Hepatocyte (in vitro differentiated cells): ENCODE measurements around the gene IDH1. TPM values are rescaled to one million over a fixed set of nuclear protein-coding genes. Genes with fewer than 3 reads are reported as not detected.
A peak's percentile ranks its signal among the peaks of the same experiment; 100 is the strongest.

ENCODE experiments used
- DNase-seq: peaks from one replicate; pipeline ENCODE4 v3.0.0-alpha.2; 2016; ENCODE audit warnings: low spot score
- H2AFZ ChIP-seq: fragments of 200-600 bp; sonication (generic); 2 replicates; pipeline ENCODE4 v1.6.0; 2016; ENCODE audit warnings: antibody characterized with exemption, mild to moderate bottlenecking
- H3K27ac ChIP-seq: fragments of 200-600 bp; sonication (generic); 2 replicates; pipeline ENCODE4 v1.5.1; 2016; ENCODE audit warnings: mild to moderate bottlenecking
- H3K27me3 ChIP-seq: fragments of 200-600 bp; sonication (generic); 2 replicates; pipeline ENCODE4 v1.6.1; 2016
- H3K36me3 ChIP-seq: fragments of 200-600 bp; sonication (generic); replicated peaks from 2 replicates; pipeline ENCODE4 v1.5.1; 2016; ENCODE audit warnings: low read depth; ENCODE audit not compliant: insufficient read depth
- H3K4me1 ChIP-seq: fragments of 200-600 bp; sonication (generic); 2 replicates; pipeline ENCODE4 v1.5.1; 2016; ENCODE audit warnings: mild to moderate bottlenecking, moderate library complexity; ENCODE audit not compliant: insufficient read depth
- H3K4me2 ChIP-seq: fragments of 200-600 bp; sonication (generic); 2 replicates; pipeline ENCODE4 v1.6.0; 2016
- H3K4me3 ChIP-seq: fragments of 200-600 bp; sonication (generic); 2 replicates; pipeline ENCODE4 v1.5.1; 2016; ENCODE audit warnings: mild to moderate bottlenecking
- H3K79me2 ChIP-seq: fragments of 200-600 bp; sonication (generic); 2 replicates; pipeline ENCODE4 v1.6.0; 2017; ENCODE audit warnings: mild to moderate bottlenecking
- H3K9me2 ChIP-seq: fragments of 200-600 bp; sonication (generic); replicated peaks from 2 replicates; pipeline ENCODE4 v1.6.0; 2017; ENCODE audit warnings: mild to moderate bottlenecking; ENCODE audit not compliant: insufficient read depth
- H3K9me3 ChIP-seq: fragments of 200-600 bp; sonication (generic); 2 replicates; pipeline ENCODE4 v1.5.1; 2016; ENCODE audit warnings: low read depth, mild to moderate bottlenecking
- H4K20me1 ChIP-seq: fragments of 200-600 bp; sonication (generic); 2 replicates; pipeline ENCODE4 v1.6.0; 2016; ENCODE audit warnings: mild to moderate bottlenecking; ENCODE audit not compliant: insufficient read depth, poor library complexity, severe bottlenecking
- EZH2 ChIP-seq: fragments of 200-600 bp; sonication (generic); IDR thresholded peaks from 2 replicates; pipeline ENCODE4 v1.6.1; 2016; ENCODE audit warnings: antibody characterized with exemption, mild to moderate bottlenecking, borderline replicate concordance
- EZH2phosphoT487 ChIP-seq: fragments of 200-600 bp; sonication (generic); IDR thresholded peaks from one replicate; pipeline ENCODE4 v1.6.1; 2018; ENCODE audit warnings: antibody characterized with exemption, mild to moderate bottlenecking, low read depth, moderate library complexity; ENCODE audit not compliant: unreplicated experiment, severe bottlenecking
- WGBS: methylation state at CpG from one replicate; pipeline ENCODE4 v1.1.6; 2016; ENCODE audit warnings: low lambda C conversion rate; ENCODE audit errors: missing lambda C conversion rate; 5-methylcytosine and 5-hydroxymethylcytosine counted together
- polyA plus RNA-seq: library from polyadenylated mRNA; unstranded; fragments of >200 nt; fragmentation: Nextera tagmentation; extraction: Ambion mirVana; gene quantifications from 2 replicates; pipeline ENCODE4 v1.2.1, GENCODE V29; 2016
- total RNA-seq: library from RNA; depleted of rRNA; stranded (reverse); fragments of >200 nt; gene quantifications from 2 replicates; pipeline ENCODE4 v1.2.3, GENCODE V29; 2014
- TF ChIP-seq, protein P1 (sequence below): fragments of 200-600 bp; sonication (generic); IDR thresholded peaks from 2 replicates; pipeline ENCODE4 v1.5.1; 2016; ENCODE audit warnings: antibody characterized with exemption, mild to moderate bottlenecking; ENCODE audit not compliant: poor library complexity

Gene IDH1
- total and polyA plus RNA-seq, 2 experiments from 2014 or later, result 263 to 411 TPM

DNA sequence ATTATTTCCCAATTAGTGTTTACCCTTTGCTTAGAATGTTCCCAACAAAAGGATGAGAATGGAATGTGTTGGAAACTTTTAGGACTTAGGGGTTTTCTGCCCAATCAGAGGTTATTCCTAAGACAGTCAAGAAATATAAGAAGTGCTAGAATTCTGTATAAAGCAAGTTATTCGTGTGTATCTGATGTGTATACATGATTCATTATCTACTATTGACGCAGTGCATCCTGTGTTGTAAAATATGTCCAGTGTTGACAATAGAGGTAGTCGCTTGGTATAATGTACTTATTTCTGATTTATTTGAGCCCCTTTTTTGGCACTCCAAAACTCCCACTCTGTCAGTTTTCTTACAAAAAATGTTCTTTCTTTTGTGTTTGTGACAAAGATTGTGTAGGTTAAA, 12.1 kb upstream of the IDH1 start:
- Histone ChIP-seq H3K27me3 (no peaks in the 10 kb centered on the region), H3K4me2 (peak overlapping the region; percentile 85), H3K9me2 (no peaks in the 10 kb centered on the region), H3K4me1 (peaks cover 15% of the 10 kb centered on the region), H3K27ac (peak overlapping the region; percentile 94), H3K9me3 (no peaks in the 10 kb centered on the region), H4K20me1 (peaks cover 11% of the 10 kb centered on the region), H3K36me3 (no peaks in the 10 kb centered on the region), H3K4me3 (peak overlapping the region; percentile 72), H3K79me2 (peaks cover 48% of the 10 kb centered on the region), H2AFZ (peak overlapping the region; percentile 46)
- DNase-seq, result no peak
- TF ChIP-seq, protein P1, sequence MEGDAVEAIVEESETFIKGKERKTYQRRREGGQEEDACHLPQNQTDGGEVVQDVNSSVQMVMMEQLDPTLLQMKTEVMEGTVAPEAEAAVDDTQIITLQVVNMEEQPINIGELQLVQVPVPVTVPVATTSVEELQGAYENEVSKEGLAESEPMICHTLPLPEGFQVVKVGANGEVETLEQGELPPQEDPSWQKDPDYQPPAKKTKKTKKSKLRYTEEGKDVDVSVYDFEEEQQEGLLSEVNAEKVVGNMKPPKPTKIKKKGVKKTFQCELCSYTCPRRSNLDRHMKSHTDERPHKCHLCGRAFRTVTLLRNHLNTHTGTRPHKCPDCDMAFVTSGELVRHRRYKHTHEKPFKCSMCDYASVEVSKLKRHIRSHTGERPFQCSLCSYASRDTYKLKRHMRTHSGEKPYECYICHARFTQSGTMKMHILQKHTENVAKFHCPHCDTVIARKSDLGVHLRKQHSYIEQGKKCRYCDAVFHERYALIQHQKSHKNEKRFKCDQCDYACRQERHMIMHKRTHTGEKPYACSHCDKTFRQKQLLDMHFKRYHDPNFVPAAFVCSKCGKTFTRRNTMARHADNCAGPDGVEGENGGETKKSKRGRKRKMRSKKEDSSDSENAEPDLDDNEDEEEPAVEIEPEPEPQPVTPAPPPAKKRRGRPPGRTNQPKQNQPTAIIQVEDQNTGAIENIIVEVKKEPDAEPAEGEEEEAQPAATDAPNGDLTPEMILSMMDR, result no peak
- no peak for TF ChIP-seq EZH2phosphoT487
- TF ChIP-seq EZH2, result no peak
- 2% methylated on average over 3 of the region's 3 CpGs for WGBS

DNA sequence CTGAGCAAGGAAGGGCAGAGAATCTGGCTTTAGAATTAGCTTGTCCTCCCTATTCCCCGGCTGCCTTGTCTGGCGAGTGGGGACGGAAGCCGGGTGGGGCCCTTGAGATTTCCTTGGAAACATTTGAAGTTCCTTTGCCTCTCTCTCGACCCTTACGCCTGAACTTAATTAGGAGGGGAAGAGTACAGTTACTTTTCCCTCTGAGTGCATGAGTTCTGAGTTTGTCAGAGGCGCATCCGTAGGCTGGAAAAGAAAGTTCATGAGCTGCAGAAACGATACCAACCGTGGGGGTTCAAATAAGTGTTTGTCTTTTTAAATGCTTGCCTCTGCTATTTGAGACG, 11.7 kb upstream of the IDH1 start:
- peak overlapping the region; percentile 85 for H3K4me2 ChIP-seq
- TF ChIP-seq EZH2 (no peak), EZH2phosphoT487 (no peak)
- TF ChIP-seq, protein P1, result no peak
- H3K36me3 ChIP-seq, result no peaks in the 10 kb centered on the region
- peaks cover 11% of the 10 kb centered on the region for H4K20me1 ChIP-seq
- H3K9me3 ChIP-seq, result no peaks in the 10 kb centered on the region
- H3K27me3 ChIP-seq, result no peaks in the 10 kb centered on the region
- peak overlapping the region; percentile 94 for H3K27ac ChIP-seq
- 1% methylated on average over 11 of the region's 11 CpGs for WGBS
- no peaks in the 10 kb centered on the region for H3K9me2 ChIP-seq
- DNase-seq, result no peak
- H2AFZ ChIP-seq, result peak overlapping the region; percentile 46
- H3K4me3 ChIP-seq, result peak overlapping the region; percentile 72
- peaks cover 15% of the 10 kb centered on the region for H3K4me1 ChIP-seq
- H3K79me2 ChIP-seq, result peaks cover 46% of the 10 kb centered on the region

DNA sequence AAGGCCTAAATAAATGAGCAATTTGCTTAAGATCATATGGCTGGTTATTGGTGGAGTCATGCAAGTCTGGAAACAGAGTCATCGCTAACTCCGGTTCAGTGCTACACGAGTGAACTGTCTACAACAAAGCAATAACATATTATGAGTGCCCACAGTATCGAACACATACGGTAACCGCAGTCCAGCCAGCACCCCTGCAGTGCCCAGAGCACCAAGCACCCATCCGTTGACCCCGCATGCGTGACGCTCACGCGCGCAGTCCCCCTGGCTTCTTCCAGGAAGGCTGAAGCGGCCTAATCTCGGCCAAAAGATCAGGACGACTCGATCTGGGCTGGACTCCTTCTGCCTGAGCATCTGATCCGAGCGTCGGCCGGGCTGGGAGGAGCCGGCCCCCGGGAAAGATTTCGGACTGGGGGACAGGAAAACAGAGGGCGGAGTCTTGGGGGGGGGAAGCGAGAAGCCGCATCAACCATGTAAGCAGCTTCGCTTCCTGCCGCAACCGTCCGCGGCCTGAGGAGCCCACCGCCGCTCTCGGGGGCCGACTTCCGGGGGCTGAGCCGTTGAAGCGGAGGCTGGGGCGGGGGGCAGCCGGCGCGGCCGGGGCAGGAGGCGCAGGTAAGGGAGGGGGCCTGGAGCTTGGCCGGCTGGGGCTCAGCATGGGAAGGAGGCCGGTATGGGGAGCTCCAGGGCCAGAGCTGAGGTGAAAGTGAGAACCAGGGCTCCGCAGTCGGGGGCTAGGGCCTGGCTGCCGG, 11.1 kb upstream of the IDH1 start, which contains the start of gene PIKFYVE:
PIKFYVE (plus strand) TSS at position 455 of the 752 bp plus-strand sequence. CDS start 5,265 bp downstream, outside the sequence.
- DNase-seq, result peak; percentile 97
- TF ChIP-seq EZH2phosphoT487 (no peak), EZH2 (no peak)
- TF ChIP-seq, protein P1, result no peak
- Histone ChIP-seq H3K79me2 (peaks cover 41% of the 10 kb centered on the region), H3K4me3 (peak within 1 kb of the TSS; percentile 72), H4K20me1 (peaks cover 11% of the 10 kb centered on the region), H3K27me3 (no peaks in the 10 kb centered on the region), H2AFZ (peak within 1 kb of the TSS; percentile 73), H3K27ac (peak within 1 kb of the TSS; percentile 94), H3K4me2 (peak within 1 kb of the TSS; percentile 86), H3K4me1 (peaks cover 15% of the 10 kb centered on the region), H3K9me3 (no peaks in the 10 kb centered on the region), H3K9me2 (no peaks in the 10 kb centered on the region), H3K36me3 (no peaks in the 10 kb centered on the region)
- 2% methylated on average over 27 of the region's 50 CpGs for WGBS
